ENCODE results near the gene HYLS1. TPM values are rescaled to one million over a fixed set of nuclear protein-coding genes. Genes with fewer than 3 reads are reported as not detected.

Gene HYLS1
- polyA plus RNA-seq, 10 donors: 4.9 to 7.9 (median 6.4) TPM

DNA sequence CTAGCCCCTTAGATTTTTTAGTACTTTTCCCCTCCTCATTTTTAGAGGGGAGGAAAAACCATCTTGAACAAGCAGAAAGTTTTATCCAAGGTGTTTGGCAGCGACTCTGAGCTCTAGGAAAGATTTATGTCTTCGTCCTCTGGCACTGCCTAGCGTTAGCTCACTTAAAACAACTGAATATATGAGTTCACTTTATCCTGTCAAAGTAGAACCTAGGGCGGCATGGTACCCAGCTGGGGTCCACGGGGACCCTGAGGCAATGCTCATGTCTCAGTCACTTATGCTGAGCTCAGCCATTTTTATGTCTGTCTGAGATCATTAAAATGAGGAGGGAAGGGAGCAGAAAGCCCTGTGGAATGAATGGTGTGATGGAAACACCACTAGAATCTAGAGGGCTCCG is 44.2 kb downstream of the HYLS1 start:
- DNase-seq: peak; percentile 22 to 81 (median 64)

DNA sequence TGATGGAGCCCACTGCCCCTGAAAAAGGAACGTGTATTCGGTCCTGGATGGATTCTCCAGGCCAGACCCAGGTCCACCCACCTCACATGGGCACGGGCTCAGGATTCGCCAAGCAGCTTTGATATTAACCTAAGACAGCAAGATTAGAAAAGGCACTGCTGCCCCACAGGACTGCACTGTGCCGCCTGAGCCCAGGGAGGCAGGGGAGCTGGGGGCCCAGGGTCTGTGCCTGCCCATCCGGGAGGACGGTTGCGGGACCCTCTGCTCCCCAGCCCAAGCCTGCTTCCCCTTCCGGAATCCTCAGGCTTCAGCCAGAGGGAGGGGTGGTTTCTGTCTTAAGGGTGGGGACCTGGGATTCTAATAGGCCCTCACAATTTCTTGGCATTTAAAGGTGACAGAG is 44.8 kb downstream of the HYLS1 start:
- DNase-seq: no peak

DNA sequence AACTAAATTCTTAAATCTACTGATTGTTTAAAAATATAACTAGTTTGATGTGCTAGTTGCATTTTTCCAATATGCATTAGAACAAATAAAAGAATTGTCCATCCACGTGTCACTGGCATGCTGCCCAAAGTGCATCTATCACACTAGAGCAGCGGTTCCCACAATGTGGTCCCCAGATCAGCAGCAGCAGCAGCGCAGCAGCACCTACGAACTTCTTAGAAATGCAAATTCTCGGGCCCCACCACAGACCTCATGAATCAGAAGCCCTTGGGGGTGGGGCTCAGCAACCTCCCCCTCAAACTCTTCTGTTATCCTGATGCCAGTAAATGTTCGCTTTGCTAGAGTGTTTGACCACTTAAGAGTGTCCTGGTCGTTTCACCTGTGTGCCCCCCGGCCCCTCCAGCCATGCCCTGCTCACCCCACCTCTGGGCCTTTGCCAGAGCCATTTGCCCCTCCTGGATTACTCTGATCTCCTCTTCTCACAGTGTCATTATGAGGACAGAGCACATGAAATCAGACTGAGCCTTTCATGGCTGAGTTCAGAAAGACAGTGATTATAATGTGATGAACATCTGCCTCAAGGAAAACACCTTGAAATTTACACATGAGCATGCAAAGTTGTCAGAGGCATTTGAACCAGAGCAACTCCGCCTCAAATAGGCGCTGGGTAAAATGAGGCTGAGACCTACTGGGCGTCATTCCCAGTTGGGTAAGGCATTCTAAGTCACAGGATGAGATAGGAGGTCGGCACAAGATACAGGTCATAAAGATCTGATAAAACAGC is 45.8 kb downstream of the HYLS1 start:
- no peak for DNase-seq

DNA sequence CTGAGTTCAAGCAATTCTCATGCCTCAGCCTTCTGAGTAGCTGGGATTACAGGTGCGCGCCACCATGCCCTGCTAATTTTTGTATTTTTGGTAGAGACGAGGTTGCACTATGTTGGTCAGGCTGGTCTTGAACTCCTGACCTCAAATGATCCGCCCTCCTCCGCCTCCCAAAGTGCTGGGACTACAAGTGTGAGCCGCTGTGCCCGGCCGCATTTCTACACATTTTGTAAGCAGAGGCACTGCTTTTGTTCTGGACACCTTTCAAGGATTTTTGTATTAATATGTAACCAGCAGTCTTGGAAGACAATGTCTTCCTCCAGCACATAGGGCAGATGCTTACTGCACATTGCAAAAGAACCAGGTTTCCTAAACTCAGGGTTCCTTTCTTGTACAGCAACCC is 47.0 kb downstream of the HYLS1 start:
- no peak for DNase-seq

DNA sequence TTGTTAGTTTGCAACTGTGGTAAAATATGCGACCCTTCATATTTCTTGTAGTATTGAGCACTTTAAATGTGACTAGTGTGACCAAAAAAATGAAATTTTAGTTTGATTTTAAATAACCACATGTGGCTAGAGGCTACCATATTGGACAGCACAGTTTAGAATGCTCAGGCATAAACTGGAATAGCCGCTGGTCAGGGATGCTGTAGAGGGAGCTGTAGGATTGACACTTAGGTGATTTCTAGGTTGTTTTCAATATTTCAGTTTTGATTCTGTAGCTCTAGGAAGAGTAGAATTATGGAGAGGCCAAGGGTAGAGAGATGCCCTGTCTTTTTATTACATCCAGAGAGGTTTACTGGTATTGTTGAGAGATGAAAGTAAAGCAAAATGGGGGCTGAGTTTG is 47.6 kb downstream of the HYLS1 start:
- no peak for DNase-seq

DNA sequence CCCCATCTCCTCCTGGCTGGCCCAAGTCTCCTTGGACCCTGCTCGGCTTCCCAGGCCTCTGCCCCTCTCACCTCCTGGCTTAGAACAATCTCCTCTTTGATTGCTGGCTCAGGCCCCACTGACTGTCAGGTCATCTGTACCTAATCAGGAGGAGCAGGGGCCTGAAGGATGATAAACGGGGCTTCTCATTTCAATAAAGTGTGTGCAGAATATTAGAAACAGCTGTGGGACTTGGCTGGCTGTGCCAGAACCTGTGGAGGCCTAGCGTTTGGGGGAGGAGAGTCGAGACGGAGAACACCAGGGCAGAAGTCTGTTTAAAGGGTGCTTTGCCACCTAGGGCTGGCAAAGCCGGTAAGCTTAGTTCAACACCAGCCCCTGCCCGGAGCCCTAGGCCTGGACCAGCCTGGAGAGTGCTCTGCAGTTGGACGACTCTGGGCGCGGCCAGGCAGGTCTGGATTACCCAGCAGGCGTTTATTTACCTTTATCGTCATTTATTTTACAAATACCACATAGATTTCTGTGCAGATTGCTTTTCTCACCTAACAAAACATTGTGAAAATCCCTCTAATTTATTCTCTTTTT is 48.2 kb downstream of the HYLS1 start:
- peak in 2 of 3 donors; percentile 75 to 86 for DNase-seq

DNA sequence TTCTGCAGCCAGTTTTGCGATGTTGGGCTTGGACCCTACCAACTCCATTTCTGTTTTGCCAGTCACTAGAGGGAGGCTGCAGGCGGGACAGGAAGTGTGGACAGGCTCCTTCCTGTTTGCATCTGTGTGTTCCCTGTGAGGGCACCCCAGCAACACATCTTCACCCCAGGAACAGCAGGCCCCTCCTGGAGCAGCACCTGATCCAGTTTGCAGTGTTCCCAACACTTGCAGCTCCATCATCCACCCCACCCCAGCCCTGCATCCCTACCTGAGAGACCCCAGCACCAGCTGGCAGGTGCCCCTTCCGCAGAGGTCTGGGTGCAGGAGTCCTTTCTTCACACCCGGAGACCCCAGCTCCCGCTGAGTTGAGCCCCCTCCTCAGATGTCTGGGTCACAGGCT is 51.0 kb downstream of the HYLS1 start:
- no peak for DNase-seq

DNA sequence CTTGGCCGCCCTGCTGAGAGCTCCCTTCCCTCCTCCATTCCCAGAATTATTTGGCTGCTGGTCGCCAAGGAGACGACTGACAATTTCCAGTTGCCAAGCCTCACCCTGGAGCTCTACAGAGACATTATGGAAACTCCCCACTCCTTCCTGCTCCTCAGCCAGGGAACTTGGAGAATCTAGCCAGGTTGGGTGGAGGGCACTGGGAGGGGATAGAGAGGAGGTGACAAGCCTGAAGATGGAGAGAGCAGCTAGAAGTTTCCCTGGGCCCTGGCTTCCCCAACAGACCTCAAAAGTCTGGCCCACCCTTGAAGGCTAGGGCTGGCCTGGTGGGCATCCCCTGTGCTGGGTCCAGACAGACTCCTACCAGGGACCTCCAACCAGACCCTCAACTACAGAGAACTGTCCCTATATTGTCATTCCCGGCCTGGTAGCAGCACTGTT is 51.6 kb downstream of the HYLS1 start:
- DNase-seq: peak in 2 of 3 donors; percentile 72 to 80

DNA sequence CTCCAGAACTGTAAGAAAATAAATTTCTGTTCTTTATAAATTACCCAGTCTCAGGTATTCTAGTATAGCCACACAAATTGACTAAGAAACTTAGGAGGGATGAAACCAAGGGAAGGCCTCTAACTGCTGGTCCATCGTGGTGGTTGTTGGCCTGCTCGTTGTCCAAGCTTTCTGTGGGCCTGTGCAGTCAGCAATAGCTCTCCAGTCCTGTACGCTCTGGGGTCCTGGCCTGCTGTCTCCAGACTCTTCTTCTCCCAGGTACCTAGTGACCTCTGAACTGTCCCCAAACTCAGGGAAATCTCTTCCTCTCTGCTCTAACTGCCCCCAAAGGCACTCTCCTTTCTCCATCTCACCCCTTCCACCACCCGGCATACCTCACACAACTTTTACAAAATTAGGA is 52.7 kb downstream of the HYLS1 start:
- no peak for DNase-seq

DNA sequence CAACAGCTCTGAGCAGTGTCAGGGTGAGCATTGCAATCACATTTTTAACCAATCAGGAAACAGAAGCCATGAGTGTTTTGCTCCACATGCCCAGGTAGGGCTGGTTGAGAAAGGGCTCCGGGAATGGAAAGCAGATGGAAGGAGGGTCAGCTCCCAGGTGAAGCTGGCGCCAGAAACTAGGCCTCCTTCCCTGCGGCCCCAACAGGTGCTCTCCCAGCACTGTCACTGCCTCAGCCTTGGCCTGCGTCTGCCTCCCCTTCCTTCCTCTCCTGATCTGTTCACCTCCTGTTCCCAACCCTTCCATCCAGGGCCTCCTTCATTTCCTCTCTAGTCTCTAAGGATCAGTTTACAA is 53.8 kb downstream of the HYLS1 start:
- DNase-seq: no peak

DNA sequence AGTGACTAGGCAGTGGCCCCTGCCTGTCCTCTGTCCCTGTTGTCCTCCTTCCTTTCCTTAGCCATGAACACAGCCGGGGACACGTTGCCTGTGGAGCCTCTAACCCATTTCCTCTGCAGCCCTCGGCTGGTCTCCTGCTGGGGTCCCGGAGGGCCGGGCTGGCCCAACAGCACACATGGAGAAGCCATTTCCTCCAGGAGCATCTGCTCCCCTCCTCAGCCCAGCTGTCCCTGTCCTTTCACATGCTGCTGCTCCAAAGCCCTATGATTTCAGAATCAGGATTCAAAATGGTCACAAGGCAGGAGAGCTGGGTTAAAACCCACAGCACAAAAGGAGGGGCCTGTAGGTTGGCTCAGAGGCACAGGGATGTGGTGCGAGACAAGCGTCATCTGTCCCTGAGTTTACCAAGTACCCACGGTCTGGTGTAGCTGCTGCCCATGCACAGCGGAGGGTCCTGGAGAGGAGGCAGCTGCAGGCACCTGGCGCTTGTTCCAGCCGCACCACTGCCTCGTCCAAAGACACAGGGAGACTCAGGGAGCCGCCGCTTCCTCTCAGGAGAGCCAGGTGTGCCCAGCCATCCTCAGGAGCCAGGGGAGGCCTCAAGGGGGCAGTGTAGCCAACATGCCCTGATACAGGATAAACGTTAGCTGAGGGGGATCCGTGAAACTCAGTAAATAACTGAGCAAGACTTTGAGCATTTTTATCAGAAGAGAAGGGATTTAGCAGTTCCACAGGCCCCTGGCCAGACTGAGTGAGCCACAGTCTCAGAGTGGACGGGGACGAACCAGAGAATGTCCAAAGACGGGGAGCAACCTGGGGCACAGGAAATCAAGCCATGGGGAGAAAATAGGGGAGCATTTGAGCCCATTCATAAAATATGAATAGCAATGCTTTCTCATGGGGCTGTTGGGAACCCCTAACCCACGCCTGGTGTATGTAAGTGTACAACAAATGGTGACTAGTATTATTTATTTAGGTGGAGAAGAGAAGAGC is 54.4 kb downstream of the HYLS1 start:
- peak in 2 of 3 donors; percentile 52 to 88 for DNase-seq

DNA sequence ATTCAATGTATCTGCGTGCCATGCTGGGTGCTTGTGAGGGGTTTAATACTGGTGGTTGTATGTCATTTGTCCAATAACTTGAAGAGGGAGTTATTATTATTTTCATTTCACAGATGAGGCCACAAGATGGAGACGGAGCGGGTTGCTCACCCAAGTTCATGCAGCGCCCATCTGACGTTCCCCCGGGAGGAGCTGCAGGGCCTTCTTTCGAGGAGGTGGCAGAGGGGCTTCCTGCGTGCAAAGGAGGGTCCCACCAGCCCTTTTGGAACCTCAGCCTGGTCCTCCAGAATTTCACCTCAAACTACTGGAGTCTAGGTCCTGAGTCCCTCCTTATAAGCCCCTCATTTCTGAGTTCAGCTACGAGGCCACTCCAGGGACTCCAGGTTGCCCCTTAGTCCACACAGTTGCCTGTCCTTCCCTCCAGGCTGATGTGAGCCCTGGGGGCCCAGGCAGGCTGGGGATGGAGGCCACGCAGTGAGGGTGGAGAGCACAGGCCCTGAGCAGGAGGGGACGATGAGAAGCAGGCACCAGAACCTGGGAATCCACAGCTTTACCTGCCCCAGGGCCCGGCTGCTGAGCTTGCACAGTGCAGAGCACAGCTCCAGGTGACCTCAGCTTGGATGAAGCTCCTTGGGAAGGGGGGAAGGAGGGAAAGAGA is 55.4 kb downstream of the HYLS1 start:
- no peak for DNase-seq

DNA sequence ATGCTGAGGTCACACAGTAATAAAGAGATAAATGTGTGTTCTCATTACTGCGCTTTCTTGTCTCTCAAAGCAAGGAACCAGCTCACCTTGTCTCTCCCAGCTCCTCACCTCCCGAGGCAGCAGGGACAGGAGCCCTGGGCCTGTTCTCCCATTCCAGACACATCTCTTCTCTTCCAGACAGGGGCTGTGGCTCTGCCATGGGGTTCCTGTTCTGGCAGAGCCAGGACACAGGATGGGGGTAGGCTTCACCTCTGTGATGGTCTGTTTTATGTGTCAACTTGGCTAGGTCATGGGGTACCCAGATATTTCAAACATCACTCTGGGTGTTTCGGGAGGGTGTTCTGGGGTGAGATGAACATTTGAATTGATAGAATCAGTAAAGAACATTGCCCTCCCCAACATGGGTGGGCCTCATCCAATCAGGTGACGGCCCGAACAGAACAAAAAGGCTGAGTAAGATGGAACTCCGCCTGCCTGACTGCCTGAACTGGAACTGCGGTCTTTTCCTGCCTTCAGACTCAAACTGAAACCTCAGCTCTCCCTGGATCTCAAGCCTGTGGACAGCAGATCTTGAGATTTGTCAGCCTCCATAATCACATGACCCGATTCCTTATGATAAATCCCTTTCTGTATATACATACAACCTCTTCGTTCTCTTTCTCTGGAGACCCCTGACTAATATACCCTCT is 56.3 kb downstream of the HYLS1 start:
- DNase-seq: no peak

DNA sequence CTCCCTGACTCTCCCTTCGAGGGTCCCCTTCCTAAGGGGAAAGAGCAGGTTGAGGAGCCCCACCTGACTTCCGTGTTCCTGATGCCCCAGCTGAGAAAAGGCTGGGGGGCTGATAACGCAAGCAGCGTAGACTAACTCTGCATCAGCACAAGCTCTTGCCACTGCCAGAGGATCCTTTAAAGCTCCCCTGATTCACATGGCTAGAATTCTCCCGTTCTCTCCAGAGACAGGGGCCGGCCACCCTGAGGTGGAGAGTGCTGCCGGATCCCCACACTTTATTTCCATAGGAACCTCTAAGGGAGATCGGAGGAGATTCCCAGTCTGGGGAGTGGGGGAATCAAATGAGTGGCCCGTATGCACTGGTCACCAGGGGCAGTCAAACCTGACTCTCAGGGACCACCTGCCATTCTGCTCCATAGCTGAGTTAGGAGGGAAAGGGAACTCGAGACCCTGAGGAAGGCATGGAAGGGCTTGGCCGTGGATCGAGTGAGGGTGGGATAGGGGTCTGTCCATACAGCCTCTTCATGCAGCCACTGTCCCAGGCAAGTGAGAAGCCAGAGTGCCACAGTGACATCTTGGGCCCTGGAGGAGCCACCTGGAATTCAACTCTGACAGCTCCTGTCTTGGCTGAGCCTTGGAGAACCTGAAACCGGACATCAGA is 57.0 kb downstream of the HYLS1 start:
- no peak for DNase-seq

DNA sequence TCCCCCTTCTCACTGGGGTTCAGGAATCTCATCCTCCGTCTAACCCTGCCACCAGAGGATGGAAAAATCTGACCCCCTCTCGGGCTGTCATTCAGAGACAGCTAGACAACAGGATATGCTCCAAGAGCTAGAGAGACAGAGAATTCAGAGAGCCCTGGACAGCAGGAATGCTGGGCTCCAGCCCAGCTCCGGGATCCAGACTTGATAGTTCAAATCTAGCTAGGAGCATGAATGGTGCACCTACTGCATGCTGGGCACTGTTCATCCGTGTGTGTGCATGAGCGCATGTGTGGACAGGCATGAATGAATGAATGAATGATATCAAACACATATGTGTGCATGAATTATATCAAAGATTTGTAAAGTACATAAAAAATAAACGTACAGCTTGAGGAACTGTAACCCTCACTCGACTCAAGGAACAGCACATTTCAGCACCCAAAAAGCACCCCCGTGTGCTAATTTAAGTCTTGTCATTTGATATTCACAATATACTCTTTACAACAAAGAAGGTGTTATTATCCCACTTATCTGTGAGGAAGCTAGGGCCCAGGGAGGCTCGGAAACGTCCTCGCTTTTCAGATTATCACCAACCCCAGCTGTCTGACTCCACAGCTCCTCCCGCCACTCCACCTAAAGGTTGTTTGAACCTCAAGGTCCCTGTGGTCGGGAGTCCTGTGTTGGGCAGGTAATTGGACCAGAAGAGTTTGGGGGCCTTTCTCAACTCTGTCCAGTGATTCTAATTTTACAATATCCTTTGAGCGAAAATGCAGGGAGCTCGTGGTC is 57.7 kb downstream of the HYLS1 start:
- DNase-seq: no peak

DNA sequence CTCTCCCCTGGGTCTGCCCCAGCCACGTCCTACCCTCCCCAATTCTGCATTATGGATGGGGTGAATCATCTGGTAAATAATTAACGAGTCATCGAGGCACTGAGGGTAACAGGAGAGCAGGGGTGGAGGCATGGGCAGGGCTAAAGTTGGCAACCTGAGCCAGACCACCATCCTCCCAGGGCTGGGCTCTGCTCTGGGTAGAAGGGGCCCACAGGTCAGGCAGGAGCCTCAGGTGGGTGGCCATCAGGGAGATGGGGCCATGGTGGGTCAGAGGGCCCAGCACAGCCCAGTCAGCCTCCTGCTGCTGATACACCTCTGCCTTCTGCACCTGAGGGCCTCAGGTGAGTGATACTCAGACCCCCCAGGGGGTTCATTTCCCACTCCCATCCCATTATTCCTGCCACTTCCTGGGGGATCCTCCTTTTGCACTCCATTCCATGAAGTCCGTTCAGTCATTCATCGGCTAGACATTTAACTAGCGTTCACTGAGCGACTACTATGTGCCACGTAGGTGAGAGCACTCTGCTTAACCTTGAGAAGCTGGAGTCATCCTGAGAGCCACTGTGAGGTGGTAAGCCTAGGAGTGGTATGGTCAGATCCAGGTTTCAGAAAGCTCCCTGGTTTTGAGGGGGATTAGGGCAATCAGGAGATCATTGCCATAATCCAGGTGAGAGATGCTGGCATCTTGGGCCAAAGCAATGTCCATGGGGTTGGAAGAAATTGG is 58.5 kb downstream of the HYLS1 start, which contains the start of gene VSIG10L2:
Gene VSIG10L2, plus strand, starts transcription at position 248 of the 724 bp plus-strand sequence. Its CDS starts 12 bp downstream, at position 260.
- DNase-seq: no peak

DNA sequence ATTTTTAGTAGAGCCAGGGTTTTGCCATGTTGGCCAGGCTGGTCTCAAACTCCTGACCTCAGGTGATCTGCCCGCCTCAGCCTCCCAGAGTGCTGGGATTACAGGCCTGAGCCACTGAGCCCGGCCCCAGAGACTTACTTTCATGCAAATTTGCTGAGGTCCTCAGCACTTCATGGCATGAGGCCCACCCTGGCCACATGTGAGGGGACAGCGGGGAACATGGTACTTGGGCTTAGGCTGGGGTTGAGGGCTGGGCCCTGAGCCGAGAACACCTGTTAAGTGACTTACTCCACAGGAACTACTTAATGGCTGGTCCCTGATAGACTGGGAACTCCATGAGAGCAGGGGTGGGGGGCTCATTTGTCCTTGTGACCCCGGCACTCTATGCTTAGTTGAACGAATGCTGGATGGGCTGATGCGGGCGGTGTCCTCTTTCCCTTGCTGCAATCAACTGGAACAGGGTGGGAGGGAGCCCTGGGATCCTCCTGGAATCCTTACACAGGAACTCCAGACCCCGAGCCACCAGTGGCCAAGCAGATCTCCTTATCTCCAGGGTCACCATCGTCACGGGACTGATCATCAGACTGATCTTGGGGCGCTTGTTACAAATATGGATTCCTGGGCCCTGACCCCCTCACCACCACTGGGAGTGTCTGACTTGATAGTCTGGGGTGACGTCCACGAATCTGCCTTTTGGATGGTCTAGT is 59.4 kb downstream of the HYLS1 start:
- DNase-seq: no peak

Measured in muscle of back (tissue), 11 donors.